ENCODE data around the gene NLE1. TPM values are rescaled to one million over a fixed set of nuclear protein-coding genes. Genes with fewer than 3 reads are reported as not detected.

The NLE1 gene
- total and polyA plus RNA-seq, 12 donors, result 1.8 to 7.5 (median 4.2) TPM

DNA sequence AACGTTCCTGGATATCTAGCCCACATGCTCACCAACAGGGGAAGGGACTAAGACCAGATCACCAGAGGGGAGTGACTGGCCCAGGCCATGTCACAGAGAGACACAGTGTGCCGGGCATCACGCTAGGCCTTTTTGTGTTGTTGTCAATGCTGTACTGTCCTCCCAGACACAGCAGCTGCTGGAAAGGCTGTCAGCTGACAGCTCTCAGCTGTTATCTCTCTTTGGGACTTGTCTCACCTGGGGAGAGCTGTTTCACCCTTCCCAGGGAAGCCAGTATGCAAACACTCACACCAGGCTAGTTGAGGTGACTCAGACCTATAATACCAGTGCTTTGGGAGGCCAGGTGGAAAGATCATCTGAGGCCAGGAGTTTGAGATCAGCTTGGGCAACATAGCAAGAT, 24.9 kb upstream of the NLE1 start:
- H3K27me3 ChIP-seq, result no peaks in the 10 kb centered on the region
- TF ChIP-seq, protein P1, sequence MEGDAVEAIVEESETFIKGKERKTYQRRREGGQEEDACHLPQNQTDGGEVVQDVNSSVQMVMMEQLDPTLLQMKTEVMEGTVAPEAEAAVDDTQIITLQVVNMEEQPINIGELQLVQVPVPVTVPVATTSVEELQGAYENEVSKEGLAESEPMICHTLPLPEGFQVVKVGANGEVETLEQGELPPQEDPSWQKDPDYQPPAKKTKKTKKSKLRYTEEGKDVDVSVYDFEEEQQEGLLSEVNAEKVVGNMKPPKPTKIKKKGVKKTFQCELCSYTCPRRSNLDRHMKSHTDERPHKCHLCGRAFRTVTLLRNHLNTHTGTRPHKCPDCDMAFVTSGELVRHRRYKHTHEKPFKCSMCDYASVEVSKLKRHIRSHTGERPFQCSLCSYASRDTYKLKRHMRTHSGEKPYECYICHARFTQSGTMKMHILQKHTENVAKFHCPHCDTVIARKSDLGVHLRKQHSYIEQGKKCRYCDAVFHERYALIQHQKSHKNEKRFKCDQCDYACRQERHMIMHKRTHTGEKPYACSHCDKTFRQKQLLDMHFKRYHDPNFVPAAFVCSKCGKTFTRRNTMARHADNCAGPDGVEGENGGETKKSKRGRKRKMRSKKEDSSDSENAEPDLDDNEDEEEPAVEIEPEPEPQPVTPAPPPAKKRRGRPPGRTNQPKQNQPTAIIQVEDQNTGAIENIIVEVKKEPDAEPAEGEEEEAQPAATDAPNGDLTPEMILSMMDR (IDR thresholded peaks at IDR 0.05), result no peak
- H3K9me3 ChIP-seq, result no peaks in the 10 kb centered on the region
- H3K4me1 ChIP-seq, result peaks cover 0 to 16% (median 0%) of the 10 kb centered on the region in 9 donors
- ATAC-seq, result no peak
- no peak for DNase-seq
- intact Hi-C loops (cut with DNase I), result loop anchor here in 4 of 10 donors (5.0 to 10.0 kb wide), 3 partner anchors 365 to 578 kb away; partner anchors contain the start of gene SLFN12L (in 1 of the 4)
- WGBS, 2 donors, result 45 to 46% methylated on average over 3 of the region's 3 CpGs
- H3K36me3 ChIP-seq, result peaks cover 0 to 78% (median 0%) of the 10 kb centered on the region in 9 donors
- H3K4me3 ChIP-seq, result no peak overlapping the region
- H3K27ac ChIP-seq, result no peak overlapping the region

DNA sequence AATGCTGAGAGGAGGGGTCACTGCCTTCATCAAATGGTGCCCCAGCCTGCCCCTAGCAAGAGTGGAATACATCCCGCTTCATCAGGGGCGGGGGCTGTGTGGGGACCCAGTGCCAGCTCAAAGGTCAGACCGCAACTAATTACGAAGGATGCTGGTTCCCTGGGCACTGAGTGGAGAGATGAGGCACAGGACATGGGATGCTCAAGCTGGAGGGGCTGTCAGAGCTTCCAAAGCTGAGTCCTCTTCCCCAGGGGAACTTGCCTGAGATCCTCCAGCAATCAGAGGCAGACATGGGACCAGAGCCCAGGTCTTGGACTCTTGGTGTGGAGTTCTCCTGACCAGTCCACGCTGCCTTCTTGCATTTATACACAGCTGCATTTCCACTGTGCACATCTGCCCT, 24.4 kb upstream of the NLE1 start:
- WGBS, 2 donors, result 67 to 87% methylated on average over 5 of the region's 5 CpGs
- Histone ChIP-seq H3K4me1 (peaks cover 0 to 16% (median 0%) of the 10 kb centered on the region in 9 donors), H3K4me3 (no peak overlapping the region), H3K27me3 (no peaks in the 10 kb centered on the region), H3K27ac (no peak overlapping the region), H3K36me3 (peaks cover 0 to 76% (median 0%) of the 10 kb centered on the region in 9 donors), H3K9me3 (no peaks in the 10 kb centered on the region)
- no peak for DNase-seq
- no peak for ATAC-seq
- intact Hi-C loops (cut with DNase I), result loop anchor here in 4 of 10 donors (5.0 to 10.0 kb wide), 3 partner anchors 366 to 578 kb away; partner anchors contain the start of gene SLFN12L (in 1 of the 4)
- TF ChIP-seq, protein P1 (IDR thresholded peaks at IDR 0.05), result no peak

GRCh38 chr17:35164716-35165115, 22.6 kb upstream of the NLE1 start:
- no peak overlapping the region for H3K27ac ChIP-seq
- TF ChIP-seq, protein P1 (IDR thresholded peaks at IDR 0.05), result no peak
- H3K27me3 ChIP-seq, result no peaks in the 10 kb centered on the region
- DNase-seq, result no peak
- H3K4me3 ChIP-seq, result no peak overlapping the region
- H3K36me3 ChIP-seq, result peaks cover 0 to 78% (median under 1%) of the 10 kb centered on the region in 9 donors
- H3K4me1 ChIP-seq, result peaks cover 0 to 16% (median 0%) of the 10 kb centered on the region in 9 donors
- no peak for ATAC-seq
- 71 to 79% methylated on average over 5 of the region's 5 CpGs for WGBS, 2 donors
- H3K9me3 ChIP-seq, result no peaks in the 10 kb centered on the region
- intact Hi-C loops (cut with DNase I), result loop anchor here in 4 of 10 donors (5.0 to 10.0 kb wide), 3 partner anchors 368 to 580 kb away; partner anchors contain the start of gene SLFN12L (in 1 of the 4)

- WGBS, 2 donors, result 92% methylated on average over 7 of the region's 7 CpGs
- H3K27ac ChIP-seq, result no peak overlapping the region
- DNase-seq (no peak), ATAC-seq (no peak)
- peaks cover 0 to 16% (median 0%) of the 10 kb centered on the region in 9 donors for H3K4me1 ChIP-seq
- H3K27me3 ChIP-seq, result no peaks in the 10 kb centered on the region
- H3K4me3 ChIP-seq, result no peak overlapping the region
- peaks cover 0 to 79% (median 5%) of the 10 kb centered on the region in 9 donors for H3K36me3 ChIP-seq
- H3K9me3 ChIP-seq, result no peaks in the 10 kb centered on the region
- TF ChIP-seq, protein P1 (IDR thresholded peaks at IDR 0.05), result no peak
- intact Hi-C loops (cut with DNase I), result loop anchor here in 2 of 10 donors (10.0 kb wide), 1 partner anchor 581 kb away; no protein-coding TSS in a partner anchor
Measured at GRCh38 chr17:35163886-35164285, 21.8 kb upstream of the NLE1 start.

All from heart right ventricle (tissue), 16 donors.